ENCODE measurements around the gene GPR152. TPM values are rescaled to one million over a fixed set of nuclear protein-coding genes. Genes with fewer than 3 reads are reported as not detected.

The GPR152 gene
- total RNA-seq, 6 experiments from 2014 or later: not detected

- Histone ChIP-seq H3K4me1 (peaks cover 0 to 30% (median 11%) of the 10 kb centered on the region in 4 donors), H3K9me3 (no peaks in the 10 kb centered on the region), H3K4me3 (no peak overlapping the region), H3K36me3 (no peaks in the 10 kb centered on the region), H3K27me3 (no peaks in the 10 kb centered on the region), H3K27ac (no peak overlapping the region)
- DNase-seq (no peak), ATAC-seq (no peak)
- no peak for TF ChIP-seq POLR2A (IDR thresholded peaks at IDR 0.05)
- TF ChIP-seq, protein P1, sequence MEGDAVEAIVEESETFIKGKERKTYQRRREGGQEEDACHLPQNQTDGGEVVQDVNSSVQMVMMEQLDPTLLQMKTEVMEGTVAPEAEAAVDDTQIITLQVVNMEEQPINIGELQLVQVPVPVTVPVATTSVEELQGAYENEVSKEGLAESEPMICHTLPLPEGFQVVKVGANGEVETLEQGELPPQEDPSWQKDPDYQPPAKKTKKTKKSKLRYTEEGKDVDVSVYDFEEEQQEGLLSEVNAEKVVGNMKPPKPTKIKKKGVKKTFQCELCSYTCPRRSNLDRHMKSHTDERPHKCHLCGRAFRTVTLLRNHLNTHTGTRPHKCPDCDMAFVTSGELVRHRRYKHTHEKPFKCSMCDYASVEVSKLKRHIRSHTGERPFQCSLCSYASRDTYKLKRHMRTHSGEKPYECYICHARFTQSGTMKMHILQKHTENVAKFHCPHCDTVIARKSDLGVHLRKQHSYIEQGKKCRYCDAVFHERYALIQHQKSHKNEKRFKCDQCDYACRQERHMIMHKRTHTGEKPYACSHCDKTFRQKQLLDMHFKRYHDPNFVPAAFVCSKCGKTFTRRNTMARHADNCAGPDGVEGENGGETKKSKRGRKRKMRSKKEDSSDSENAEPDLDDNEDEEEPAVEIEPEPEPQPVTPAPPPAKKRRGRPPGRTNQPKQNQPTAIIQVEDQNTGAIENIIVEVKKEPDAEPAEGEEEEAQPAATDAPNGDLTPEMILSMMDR (IDR thresholded peaks at IDR 0.05): no peak
- intact Hi-C loops (cut with DNase I): no loop called here
- no CpG with 5 or more reads among the region's 12 CpGs for WGBS (ENCODE audit: insufficient coverage, low coverage, low lambda C conversion rate, missing lambda C conversion rate)
Measured at GRCh38 chr11:67417425-67417824, 35.1 kb downstream of the GPR152 start.

- Histone ChIP-seq H3K9me3 (no peaks in the 10 kb centered on the region), H3K4me3 (no peak overlapping the region), H3K27ac (no peak overlapping the region), H3K36me3 (no peaks in the 10 kb centered on the region), H3K27me3 (no peaks in the 10 kb centered on the region), H3K4me1 (peaks cover 0 to 30% (median 11%) of the 10 kb centered on the region in 4 donors)
- no peak for DNase-seq
- 54% methylated on average over 5 of the region's 21 CpGs for whole genome bisulfite sequencing (ENCODE audit: insufficient coverage, low coverage, low lambda C conversion rate, missing lambda C conversion rate)
- intact Hi-C loops (cut with DNase I): no loop called here
- TF ChIP-seq, protein P1 (IDR thresholded peaks at IDR 0.05): no peak
- no peak for TF ChIP-seq POLR2A (IDR thresholded peaks at IDR 0.05)
- ATAC-seq: no peak
Measured at GRCh38 chr11:67416416-67417335, 35.9 kb downstream of the GPR152 start.

DNA sequence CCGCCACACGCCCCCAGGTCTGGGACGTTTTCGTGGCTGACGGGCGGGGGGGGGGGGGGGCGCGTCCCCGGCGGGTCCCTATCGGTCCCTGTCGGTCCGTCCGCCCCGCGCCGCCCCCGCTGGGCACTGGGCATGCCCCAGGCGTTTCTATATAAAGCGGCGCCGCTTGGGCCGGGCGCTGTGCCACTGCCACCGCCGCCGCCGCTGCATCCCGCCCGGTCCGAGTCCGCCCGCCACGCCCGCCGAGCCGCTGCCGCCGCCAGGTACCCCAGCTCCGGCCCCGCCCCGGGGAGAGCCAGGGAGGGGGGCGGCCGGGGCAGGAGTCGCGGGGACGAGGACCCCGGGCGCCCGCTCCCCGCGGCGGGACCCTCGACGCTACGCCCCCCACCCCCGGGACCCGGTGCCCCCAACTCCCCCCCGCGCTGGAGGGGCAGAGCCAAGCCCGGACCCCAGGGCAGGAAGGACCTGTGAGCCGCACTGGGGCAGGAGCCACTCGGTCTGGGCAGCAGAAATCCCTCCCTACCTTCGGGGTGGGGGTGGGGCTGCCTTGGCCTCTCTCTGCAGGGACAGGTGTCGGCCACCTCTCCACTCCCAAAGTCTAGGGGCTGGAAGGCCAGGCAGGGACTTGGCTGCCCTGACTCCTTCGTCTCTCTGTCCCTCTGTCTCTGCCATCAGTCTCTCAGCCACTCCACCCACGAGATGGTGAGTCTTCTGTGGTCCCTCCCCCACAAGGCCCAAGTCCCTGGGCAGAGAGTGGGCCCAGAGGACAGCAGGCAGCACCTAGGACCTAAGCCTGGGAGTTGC is 36.8 kb downstream of the GPR152 start, which contains the start of gene CARNS1:
Gene CARNS1 (plus strand): TSS at position 178 of the 804 bp plus-strand sequence. CDS start 522 bp downstream, at position 700.
- no peak for DNase-seq
- Histone ChIP-seq H3K9me3 (no peaks in the 10 kb centered on the region), H3K4me3 (no peak within 1 kb of the TSS), H3K27me3 (no peaks in the 10 kb centered on the region), H3K36me3 (no peaks in the 10 kb centered on the region), H3K27ac (no peak within 1 kb of the TSS), H3K4me1 (peaks cover 0 to 30% (median 11%) of the 10 kb centered on the region in 4 donors)
- 0% methylated on average over 3 of the region's 67 CpGs for WGBS (ENCODE audit: insufficient coverage, low coverage, low lambda C conversion rate, missing lambda C conversion rate)
- intact Hi-C loops (cut with DNase I): no loop called here
- ATAC-seq: no peak
- TF ChIP-seq, protein P1 (IDR thresholded peaks at IDR 0.05): no peak
- TF ChIP-seq POLR2A (IDR thresholded peaks at IDR 0.05): no peak

- intact Hi-C loops (cut with DNase I): no loop called here
- no peaks in the 10 kb centered on the region for H3K27me3 ChIP-seq
- no peak overlapping the region for H3K4me3 ChIP-seq
- DNase-seq (no peak), ATAC-seq (no peak)
- H3K9me3 ChIP-seq: no peaks in the 10 kb centered on the region
- no peaks in the 10 kb centered on the region for H3K36me3 ChIP-seq
- peaks cover 0 to 9% (median under 1%) of the 10 kb centered on the region in 4 donors for H3K4me1 ChIP-seq
- no peak overlapping the region for H3K27ac ChIP-seq
- TF ChIP-seq, protein P1 (IDR thresholded peaks at IDR 0.05): no peak
- 58% methylated on average over 2 of the region's 2 CpGs for WGBS (ENCODE audit: insufficient coverage, low coverage, low lambda C conversion rate, missing lambda C conversion rate)
Measured at GRCh38 chr11:67413266-67413849, 39.2 kb downstream of the GPR152 start.

Measured in right lobe of liver (tissue), 6 donors.